Upper lobe of right lung (tissue), 1 donor: ENCODE measurements around the gene RPL10. TPM values are rescaled to one million over a fixed set of nuclear protein-coding genes. Genes with fewer than 3 reads are reported as not detected.

Experiments
- ATAC-seq: fragments of 200-7000 bp; cut with Tn5 transposase; one replicate; pipeline ENCODE4 v1.9.1; 2020; ENCODE audit warnings: mild to moderate bottlenecking, moderate library complexity
- DNase-seq: peaks from one replicate; pipeline ENCODE4 v3.0.0-alpha.2; 2020
- H3K27ac ChIP-seq: fragments of 200-600 bp; one replicate; pipeline ENCODE4 v1.8.0; 2022
- H3K27me3 ChIP-seq: fragments of 200-600 bp; one replicate; pipeline ENCODE4 v1.8.0; 2022; ENCODE audit warnings: mild to moderate bottlenecking
- H3K36me3 ChIP-seq: fragments of 200-600 bp; one replicate; pipeline ENCODE4 v1.8.0; 2022
- H3K4me1 ChIP-seq: fragments of 200-600 bp; one replicate; pipeline ENCODE4 v1.8.0; 2022
- H3K4me3 ChIP-seq: fragments of 200-600 bp; one replicate; pipeline ENCODE4 v1.8.0; 2022; ENCODE audit warnings: mild to moderate bottlenecking
- H3K9me3 ChIP-seq: fragments of 200-600 bp; one replicate; pipeline ENCODE4 v1.8.0; 2022
- intact Hi-C: fragments of 100-400 bp; cut with DNase I; formaldehyde crosslinking; loops from one replicate; pipeline ENCODE4 v1.11.0; 2022
- total RNA-seq: library from RNA; stranded (reverse); fragmentation: NEBNext Ultra II Directional; extraction: Animal tissue kit (Norgen Biotek cat#: 25700); gene quantifications from one replicate; pipeline ENCODE4 v1.2.1, GENCODE V29; 2021
- TF ChIP-seq, protein P1 (sequence below): fragments of 200-600 bp; IDR thresholded peaks from one replicate; pipeline ENCODE4 v1.8.0; 2022; ENCODE audit warnings: antibody characterized with exemption
- donor health status: DM: no; HTN: yes; CAD: no; lungs with severe emphysema.

The RPL10 gene
- total RNA-seq, 1 donor from 2014 or later: 2,677 TPM

DNA sequence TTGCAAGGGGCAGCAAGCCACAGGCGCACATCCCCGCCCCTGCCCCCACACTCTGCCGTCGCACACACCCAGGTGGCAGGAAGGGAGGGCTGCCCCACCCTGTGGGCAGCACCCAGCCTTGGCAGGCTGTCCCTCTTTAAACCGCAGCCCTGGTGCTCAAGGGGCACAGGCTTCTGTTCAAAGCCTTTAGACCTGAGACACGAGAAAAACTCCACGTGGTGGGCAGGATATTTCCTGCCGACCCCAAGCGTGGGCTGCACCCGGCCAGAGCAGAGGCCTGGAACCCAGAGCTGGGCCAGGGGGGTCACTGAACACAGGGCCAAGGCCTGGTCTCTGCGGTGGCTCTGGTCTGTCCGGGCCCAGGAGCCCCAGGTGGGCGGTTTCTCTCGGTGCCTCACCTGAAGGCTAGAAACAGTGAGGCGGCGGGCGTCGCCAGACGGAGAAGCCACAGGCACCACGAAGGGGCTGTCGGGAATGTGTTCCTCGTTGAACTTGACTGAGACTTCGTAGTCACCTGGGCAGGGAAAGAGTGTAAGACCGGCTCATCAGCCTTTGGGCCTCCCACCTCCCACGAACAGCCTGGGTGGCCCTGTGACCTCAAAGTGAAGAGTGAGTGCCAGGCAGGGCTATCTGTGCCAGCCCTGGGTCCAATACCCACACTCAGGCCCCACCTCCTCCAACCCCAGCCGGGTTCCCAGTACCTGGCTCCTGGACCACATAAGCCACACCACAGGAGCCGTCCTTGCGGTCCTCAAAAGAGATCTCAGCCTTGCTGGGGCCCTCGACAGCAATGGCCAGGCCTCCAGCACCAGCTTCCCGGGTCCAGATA, 46.8 kb upstream of the RPL10 start:
- Histone ChIP-seq H3K36me3 (peaks cover 67% of the 10 kb centered on the region), H3K4me1 (no peaks in the 10 kb centered on the region), H3K27me3 (no peaks in the 10 kb centered on the region), H3K4me3 (no peak overlapping the region), H3K27ac (peak overlapping the region; percentile 37), H3K9me3 (no peaks in the 10 kb centered on the region)
- intact Hi-C loops: no loop called here
- DNase-seq (peak; percentile 67), ATAC-seq (peak; percentile 17)
- TF ChIP-seq, protein P1, sequence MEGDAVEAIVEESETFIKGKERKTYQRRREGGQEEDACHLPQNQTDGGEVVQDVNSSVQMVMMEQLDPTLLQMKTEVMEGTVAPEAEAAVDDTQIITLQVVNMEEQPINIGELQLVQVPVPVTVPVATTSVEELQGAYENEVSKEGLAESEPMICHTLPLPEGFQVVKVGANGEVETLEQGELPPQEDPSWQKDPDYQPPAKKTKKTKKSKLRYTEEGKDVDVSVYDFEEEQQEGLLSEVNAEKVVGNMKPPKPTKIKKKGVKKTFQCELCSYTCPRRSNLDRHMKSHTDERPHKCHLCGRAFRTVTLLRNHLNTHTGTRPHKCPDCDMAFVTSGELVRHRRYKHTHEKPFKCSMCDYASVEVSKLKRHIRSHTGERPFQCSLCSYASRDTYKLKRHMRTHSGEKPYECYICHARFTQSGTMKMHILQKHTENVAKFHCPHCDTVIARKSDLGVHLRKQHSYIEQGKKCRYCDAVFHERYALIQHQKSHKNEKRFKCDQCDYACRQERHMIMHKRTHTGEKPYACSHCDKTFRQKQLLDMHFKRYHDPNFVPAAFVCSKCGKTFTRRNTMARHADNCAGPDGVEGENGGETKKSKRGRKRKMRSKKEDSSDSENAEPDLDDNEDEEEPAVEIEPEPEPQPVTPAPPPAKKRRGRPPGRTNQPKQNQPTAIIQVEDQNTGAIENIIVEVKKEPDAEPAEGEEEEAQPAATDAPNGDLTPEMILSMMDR: no peak

DNA sequence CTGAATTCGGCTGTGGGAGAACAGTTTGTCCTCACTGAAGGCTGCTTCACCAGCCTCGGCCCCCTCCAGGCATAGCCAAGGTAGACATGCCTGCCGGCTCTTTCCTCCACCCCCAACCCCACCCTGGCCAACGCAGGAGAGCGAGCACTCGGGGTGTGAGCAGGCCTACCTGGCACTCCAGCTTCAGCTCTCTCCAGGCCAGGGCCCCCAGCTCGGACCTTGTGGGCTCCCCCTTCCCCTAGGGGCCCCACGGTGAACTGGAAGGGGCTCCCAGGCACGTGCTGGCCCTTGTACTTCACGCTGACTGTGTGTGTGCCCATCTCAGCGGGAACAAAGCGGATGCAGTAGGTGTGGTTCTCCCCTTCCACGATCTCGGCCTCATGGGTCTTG, 46.2 kb upstream of the RPL10 start:
- H3K4me3 ChIP-seq: no peak overlapping the region
- no peaks in the 10 kb centered on the region for H3K4me1 ChIP-seq
- intact Hi-C loops: no loop called here
- no peaks in the 10 kb centered on the region for H3K9me3 ChIP-seq
- no peaks in the 10 kb centered on the region for H3K27me3 ChIP-seq
- peak; percentile 51 for DNase-seq
- peaks cover 72% of the 10 kb centered on the region for H3K36me3 ChIP-seq
- ATAC-seq: no peak
- TF ChIP-seq, protein P1: no peak
- H3K27ac ChIP-seq: no peak overlapping the region

DNA sequence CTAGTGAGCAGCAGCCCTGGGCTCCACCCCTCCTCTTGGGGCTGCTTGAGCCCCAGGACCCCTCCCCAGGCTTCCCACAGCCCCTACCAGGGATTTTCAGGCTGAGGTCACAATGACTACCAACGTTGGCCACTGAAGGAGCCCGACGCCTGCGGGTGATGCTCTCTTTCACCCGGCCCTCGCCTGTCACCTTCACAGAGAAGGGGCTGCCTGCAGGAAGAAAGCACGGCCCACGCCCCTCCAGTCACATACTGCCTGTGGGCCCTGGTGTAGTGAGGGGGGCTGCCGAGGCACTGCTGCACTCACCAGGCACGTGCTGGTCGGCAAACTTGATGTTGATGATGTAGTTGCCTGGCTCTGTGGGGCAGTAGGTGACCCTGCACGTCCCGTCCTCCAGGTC, 45.7 kb upstream of the RPL10 start:
- ATAC-seq (no peak), DNase-seq (peak; percentile 34)
- intact Hi-C loops: no loop called here
- no peak overlapping the region for H3K4me3 ChIP-seq
- H3K36me3 ChIP-seq: peaks cover 77% of the 10 kb centered on the region
- no peaks in the 10 kb centered on the region for H3K4me1 ChIP-seq
- H3K27ac ChIP-seq: no peak overlapping the region
- TF ChIP-seq, protein P1: no peak
- no peaks in the 10 kb centered on the region for H3K9me3 ChIP-seq
- H3K27me3 ChIP-seq: no peaks in the 10 kb centered on the region

DNA sequence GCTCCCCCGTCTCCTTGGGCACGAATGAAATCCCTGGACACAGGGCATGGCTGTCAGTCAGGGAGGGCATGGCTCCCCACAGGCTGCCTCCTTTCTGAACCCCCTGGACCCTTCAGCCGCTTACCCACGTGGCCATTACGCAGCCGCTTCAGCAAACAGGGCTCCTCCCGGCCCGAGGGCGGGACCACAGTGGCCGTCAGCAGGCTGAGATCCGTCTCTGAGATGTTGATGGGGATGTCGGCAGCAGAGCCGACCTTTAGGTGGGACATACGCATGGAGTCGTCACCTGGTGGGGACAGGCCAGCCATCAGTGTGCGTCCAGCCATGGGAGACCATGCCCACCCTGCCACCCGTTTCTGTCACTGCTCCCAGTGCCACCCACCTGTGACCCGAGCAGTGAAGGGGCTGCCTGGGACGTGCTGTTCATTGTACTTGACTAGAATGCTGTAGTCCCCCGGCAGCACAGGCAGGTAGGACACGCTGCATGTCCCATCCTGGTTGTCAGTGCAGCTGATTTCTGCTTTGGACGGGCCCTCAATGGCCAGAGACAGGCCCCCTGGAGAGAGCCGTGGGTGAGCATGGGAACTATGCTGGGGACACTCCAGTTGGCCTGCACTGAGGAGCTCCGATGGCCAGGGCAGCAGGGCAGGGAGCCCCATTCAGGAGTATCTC, 44.9 kb upstream of the RPL10 start:
- no peak for ATAC-seq
- peak; percentile 40 for DNase-seq
- H3K4me1 ChIP-seq: no peaks in the 10 kb centered on the region
- peaks cover 85% of the 10 kb centered on the region for H3K36me3 ChIP-seq
- H3K27ac ChIP-seq: no peak overlapping the region
- no peak overlapping the region for H3K4me3 ChIP-seq
- TF ChIP-seq, protein P1: no peak
- H3K27me3 ChIP-seq: no peaks in the 10 kb centered on the region
- intact Hi-C loops: no loop called here
- no peaks in the 10 kb centered on the region for H3K9me3 ChIP-seq

DNA sequence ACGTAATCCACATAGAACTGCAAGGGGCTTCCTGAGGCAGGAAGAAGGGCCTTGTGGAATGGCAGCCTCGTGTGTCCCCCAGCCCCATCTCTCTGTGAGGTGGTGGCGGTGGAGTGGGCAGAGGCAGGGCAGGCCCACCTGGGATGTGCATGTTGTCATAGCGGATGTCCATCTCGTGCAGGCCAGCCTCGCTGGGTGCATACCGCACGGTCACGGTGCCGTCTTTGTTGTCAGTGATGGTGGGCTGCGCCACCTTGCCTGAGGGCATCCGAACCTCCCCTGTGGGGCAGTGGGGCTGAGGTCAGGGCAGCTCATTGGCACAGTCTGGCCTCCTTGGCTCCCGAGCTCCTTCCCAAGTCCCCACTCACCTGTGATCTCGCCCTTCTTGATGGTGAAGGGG, 44.2 kb upstream of the RPL10 start:
- ATAC-seq (no peak), DNase-seq (peak; percentile 31)
- peak overlapping the region; percentile 24 for H3K27ac ChIP-seq
- no peaks in the 10 kb centered on the region for H3K27me3 ChIP-seq
- H3K4me1 ChIP-seq: no peaks in the 10 kb centered on the region
- no peaks in the 10 kb centered on the region for H3K9me3 ChIP-seq
- peaks cover 91% of the 10 kb centered on the region for H3K36me3 ChIP-seq
- no peak overlapping the region for H3K4me3 ChIP-seq
- TF ChIP-seq, protein P1: no peak
- intact Hi-C loops: no loop called here
